WERI-Rb-1 (cell line): ENCODE data around the gene MRM3.
"Not testable (repeated sequence)": the region's sequence is repeated elsewhere in the genome, so short reads cannot be mapped to it uniquely, and the experiment has no call there.

Source experiments
- DNase-seq: peaks from one replicate; pipeline ENCODE4 v3.0.0-alpha.2; 2020
- H3K27ac ChIP-seq: fragments of 250-450 bp; sonication (Bioruptor Pico); 2 replicates; pipeline ENCODE4 v1.5.1; 2020; ENCODE audit warnings: mild to moderate bottlenecking, moderate library complexity
- H3K27me3 ChIP-seq: fragments of 250-450 bp; sonication (Bioruptor Pico); 2 replicates; pipeline ENCODE4 v1.5.1; 2021; ENCODE audit warnings: mild to moderate bottlenecking, low read depth, moderate library complexity; ENCODE audit not compliant: insufficient read depth, severe bottlenecking
- H3K36me3 ChIP-seq: fragments of 250-450 bp; sonication (Bioruptor Pico); 2 replicates; pipeline ENCODE4 v1.5.1; 2020; ENCODE audit warnings: mild to moderate bottlenecking, moderate library complexity
- H3K4me3 ChIP-seq: 2 replicates; pipeline ENCODE4 v1.5.1; 2011; ENCODE audit warnings: low read depth, mild to moderate bottlenecking, control low read depth, low read length
- H3K9me3 ChIP-seq: fragments of 250-450 bp; sonication (Bioruptor Pico); 2 replicates; pipeline ENCODE4 v1.5.1; 2021; ENCODE audit warnings: mild to moderate bottlenecking, moderate library complexity; ENCODE audit not compliant: severe bottlenecking
- CTCF ChIP-seq: IDR thresholded peaks from 2 replicates; pipeline ENCODE4 v1.5.1; 2011; ENCODE audit warnings: low read depth, mild to moderate bottlenecking, control low read depth, inconsistent platforms, low read length

Gene MRM3

DNA sequence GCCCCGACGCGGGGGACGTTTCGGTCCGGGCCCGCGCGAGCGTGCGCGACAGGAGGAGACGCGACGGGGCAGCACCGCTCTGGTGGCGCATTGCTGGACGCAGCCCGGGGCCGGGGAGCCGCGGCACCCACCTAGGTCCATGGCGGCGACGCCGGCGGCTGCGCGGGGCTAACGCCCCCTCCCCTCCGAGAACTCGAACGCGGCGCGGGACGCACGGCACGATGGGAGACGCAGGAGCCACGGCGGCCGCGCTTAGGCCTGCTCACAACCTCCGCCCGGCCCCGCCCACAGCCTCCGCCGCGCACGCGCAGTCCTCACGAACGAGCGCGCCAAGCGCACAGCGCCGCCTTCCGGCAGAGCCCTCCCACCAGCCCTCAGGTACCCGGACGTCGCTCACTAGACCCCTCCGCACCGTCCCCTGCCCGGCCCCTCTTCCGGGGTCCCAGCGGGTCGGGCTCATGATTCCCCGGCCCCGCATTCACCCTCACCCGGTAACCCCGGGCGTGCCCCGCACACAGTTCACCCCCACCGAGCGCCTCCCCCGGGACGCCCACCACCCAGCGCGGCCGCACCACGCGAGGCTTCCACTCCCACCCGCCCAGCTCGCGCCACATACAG lies 30.0 kb upstream of the MRM3 start, which contains the start of gene GEMIN4:
TSS of gene GEMIN4 (minus strand) at position 263 of the 618 bp plus-strand sequence. CDS start at position 141, 122 bp downstream.
- Histone ChIP-seq H3K36me3 (peaks cover 40% of the 10 kb centered on the region), H3K27ac (peak within 1 kb of the TSS; percentile 92), H3K9me3 (peaks cover 7% of the 10 kb centered on the region), H3K4me3 (peak within 1 kb of the TSS; percentile 53), H3K27me3 (no peaks in the 10 kb centered on the region)
- TF ChIP-seq CTCF = peak; percentile 99
- DNase-seq = peak; percentile 94

- no peak for TF ChIP-seq CTCF
- Histone ChIP-seq H3K27ac (peak overlapping the region; percentile 92), H3K36me3 (peaks cover 35% of the 10 kb centered on the region), H3K4me3 (no peak overlapping the region), H3K9me3 (peaks cover 7% of the 10 kb centered on the region), H3K27me3 (no peaks in the 10 kb centered on the region)
- no peak for DNase-seq
These were observed 29.4 kb upstream of the MRM3 start for GRCh38 chr17:752620-753219.

DNA sequence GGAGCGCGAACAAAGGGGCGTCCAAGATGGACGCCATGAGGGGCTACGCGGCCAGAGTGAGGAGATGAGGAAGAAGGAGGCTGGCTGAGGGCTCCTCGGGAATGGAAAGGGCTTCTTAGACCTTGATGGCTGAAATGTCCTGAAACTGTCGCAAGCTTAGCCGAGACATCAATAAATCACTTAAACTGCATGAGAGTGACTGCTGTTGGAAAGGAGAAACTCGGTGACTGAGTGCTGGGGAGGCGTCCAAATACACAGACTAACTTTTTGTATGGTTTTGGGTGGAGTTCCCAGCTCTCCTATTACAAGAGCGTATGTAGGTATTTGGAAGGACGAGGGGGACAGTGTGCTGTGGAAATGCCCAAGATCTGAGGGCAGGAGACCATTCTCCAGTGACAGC lies 28.7 kb upstream of the MRM3 start:
- peaks cover 35% of the 10 kb centered on the region for H3K36me3 ChIP-seq
- DNase-seq = no peak
- TF ChIP-seq CTCF = no peak
- peaks cover 7% of the 10 kb centered on the region for H3K9me3 ChIP-seq
- H3K27ac ChIP-seq = no peak overlapping the region
- H3K27me3 ChIP-seq = no peaks in the 10 kb centered on the region
- no peak overlapping the region for H3K4me3 ChIP-seq

GRCh38 chr17:755319-755961 lies 26.7 kb upstream of the MRM3 start:
- H3K27me3 ChIP-seq, DNase-seq, H3K9me3 ChIP-seq, H3K27ac ChIP-seq, H3K4me3 ChIP-seq: not testable (repeated sequence)
- peaks cover 42% of the 10 kb centered on the region for H3K36me3 ChIP-seq

- H3K27ac ChIP-seq, H3K9me3 ChIP-seq, H3K27me3 ChIP-seq, DNase-seq, H3K4me3 ChIP-seq: not testable (repeated sequence)
- H3K36me3 ChIP-seq = peaks cover 44% of the 10 kb centered on the region
These were observed 26.1 kb upstream of the MRM3 start for GRCh38 chr17:756010-756567.

- H3K9me3 ChIP-seq = no peaks in the 10 kb centered on the region
- H3K4me3 ChIP-seq = no peak overlapping the region
- TF ChIP-seq CTCF = no peak
- no peak for DNase-seq
- H3K36me3 ChIP-seq = peaks cover 67% of the 10 kb centered on the region
- H3K27me3 ChIP-seq = no peaks in the 10 kb centered on the region
- no peak overlapping the region for H3K27ac ChIP-seq
These were observed 22.2 kb upstream of the MRM3 start for GRCh38 chr17:759964-760363.
